ENCODE measurements around the gene OIP5. TPM values are rescaled to one million over a fixed set of nuclear protein-coding genes. Genes with fewer than 3 reads are reported as not detected.

The OIP5 gene
- polyA plus RNA-seq, 1 donor from 2014 or later = 0.68 TPM

Other genes with a start within 250 kb of the OIP5 start
- 7.4 TPM for gene INO80, start 216.3 kb downstream of the OIP5 start, polyA plus RNA-seq
- gene EXD1, start 101.8 kb downstream of the OIP5 start, polyA plus RNA-seq = not detected
- 16.8 TPM for gene CHP1, start 101.3 kb downstream of the OIP5 start, polyA plus RNA-seq
- 4.7 TPM for gene NUSAP1, start 290 bp upstream of the OIP5 start, polyA plus RNA-seq
- gene NDUFAF1, start 69.9 kb upstream of the OIP5 start, polyA plus RNA-seq = 25.5 TPM
- gene RTF1, start 84.5 kb upstream of the OIP5 start, polyA plus RNA-seq = 39.2 TPM
- gene ITPKA, start 161.3 kb upstream of the OIP5 start, polyA plus RNA-seq = not detected
- 2.0 TPM for gene LTK, start 181.2 kb upstream of the OIP5 start, polyA plus RNA-seq
- gene RPAP1, start 211.7 kb upstream of the OIP5 start, polyA plus RNA-seq = 15.3 TPM
- gene TYRO3, start 226.6 kb upstream of the OIP5 start, polyA plus RNA-seq = not detected